ENCODE data around the gene IRF7.
"Not testable (repeated sequence)": the region's sequence is repeated elsewhere in the genome, so short reads cannot be mapped to it uniquely, and the experiment has no call there.

Gene IRF7

GRCh38 chr11:650482-650881 is 34.7 kb upstream of the IRF7 start:
- TF ChIP-seq CTCF (conservative IDR thresholded peaks at IDR 0.05; ENCODE audit: low read depth, low read length): no peak
- no peak for DNase-seq (ENCODE audit: low read depth)
- no peak overlapping the region for H3K4me3 ChIP-seq (ENCODE audit: low read length)

- DNase-seq (ENCODE audit: low read depth); H3K4me3 ChIP-seq (ENCODE audit: low read length): not testable (repeated sequence)
Observed at GRCh38 chr11:647672-648158, 32.0 kb upstream of the IRF7 start.

GRCh38 chr11:646214-646613 is 30.5 kb upstream of the IRF7 start:
- no peak for TF ChIP-seq CTCF (conservative IDR thresholded peaks at IDR 0.05; ENCODE audit: low read depth, low read length)
- H3K4me3 ChIP-seq (ENCODE audit: low read length): no peak overlapping the region
- no peak for DNase-seq (ENCODE audit: low read depth)

- no peak overlapping the region for H3K4me3 ChIP-seq (ENCODE audit: low read length)
- TF ChIP-seq CTCF (conservative IDR thresholded peaks at IDR 0.05; ENCODE audit: low read depth, low read length): no peak
- DNase-seq (ENCODE audit: low read depth): no peak
Observed at GRCh38 chr11:645536-645935, 29.8 kb upstream of the IRF7 start.

- TF ChIP-seq CTCF (conservative IDR thresholded peaks at IDR 0.05; ENCODE audit: low read depth, low read length): no peak
- no peak overlapping the region for H3K4me3 ChIP-seq (ENCODE audit: low read length)
- DNase-seq (ENCODE audit: low read depth): no peak
Observed at GRCh38 chr11:643849-644738, 28.3 kb upstream of the IRF7 start.

GRCh38 chr11:643366-643765 is 27.6 kb upstream of the IRF7 start:
- no peak overlapping the region for H3K4me3 ChIP-seq (ENCODE audit: low read length)
- TF ChIP-seq CTCF (conservative IDR thresholded peaks at IDR 0.05; ENCODE audit: low read depth, low read length): no peak

GRCh38 chr11:641806-642370 is 26.1 kb upstream of the IRF7 start:
- DNase-seq (ENCODE audit: low read depth): no peak
- no peak for TF ChIP-seq CTCF (conservative IDR thresholded peaks at IDR 0.05; ENCODE audit: low read depth, low read length)
- no peak overlapping the region for H3K4me3 ChIP-seq (ENCODE audit: low read length)

More at GRCh38 chr11:643366-643765, 27.6 kb upstream of the IRF7 start:
- DNase-seq (ENCODE audit: low read depth): no peak

Measured in retinal pigment epithelial cell (primary cell).